Upper lobe of right lung (tissue), 1 donor: ENCODE data around the gene MKRN3. TPM values are rescaled to one million over a fixed set of nuclear protein-coding genes. Genes with fewer than 3 reads are reported as not detected.
A peak's percentile ranks its signal among the peaks of the same experiment; 100 is the strongest.

Experiments
- ATAC-seq: fragments of 200-7000 bp; cut with Tn5 transposase; one replicate; pipeline ENCODE4 v1.9.1; 2020; ENCODE audit warnings: mild to moderate bottlenecking, moderate library complexity
- DNase-seq: peaks from one replicate; pipeline ENCODE4 v3.0.0-alpha.2; 2020
- H3K27ac ChIP-seq: fragments of 200-600 bp; one replicate; pipeline ENCODE4 v1.8.0; 2022
- H3K27me3 ChIP-seq: fragments of 200-600 bp; one replicate; pipeline ENCODE4 v1.8.0; 2022; ENCODE audit warnings: mild to moderate bottlenecking
- H3K36me3 ChIP-seq: fragments of 200-600 bp; one replicate; pipeline ENCODE4 v1.8.0; 2022
- H3K4me1 ChIP-seq: fragments of 200-600 bp; one replicate; pipeline ENCODE4 v1.8.0; 2022
- H3K4me3 ChIP-seq: fragments of 200-600 bp; one replicate; pipeline ENCODE4 v1.8.0; 2022; ENCODE audit warnings: mild to moderate bottlenecking
- H3K9me3 ChIP-seq: fragments of 200-600 bp; one replicate; pipeline ENCODE4 v1.8.0; 2022
- intact Hi-C: fragments of 100-400 bp; cut with DNase I; formaldehyde crosslinking; loops from one replicate; pipeline ENCODE4 v1.11.0; 2022
- microRNA-seq: library from miRNA; unstranded; fragments of <30 nt; microRNA quantifications from one replicate; pipeline ENCODE4 v1.2.0, GENCODE V29; 2020; ENCODE audit warnings: borderline microRNAs expressed
- total RNA-seq: library from RNA; stranded (reverse); fragmentation: NEBNext Ultra II Directional; extraction: Animal tissue kit (Norgen Biotek cat#: 25700); gene quantifications from one replicate; pipeline ENCODE4 v1.2.1, GENCODE V29; 2021
- TF ChIP-seq, protein P1 (sequence below): fragments of 200-600 bp; IDR thresholded peaks from one replicate; pipeline ENCODE4 v1.8.0; 2022; ENCODE audit warnings: antibody characterized with exemption
- donor health status: DM: no; HTN: yes; CAD: no; lungs with severe emphysema.

MKRN3 gene
- total RNA-seq, 1 donor from 2014 or later = 2.5 TPM

DNA sequence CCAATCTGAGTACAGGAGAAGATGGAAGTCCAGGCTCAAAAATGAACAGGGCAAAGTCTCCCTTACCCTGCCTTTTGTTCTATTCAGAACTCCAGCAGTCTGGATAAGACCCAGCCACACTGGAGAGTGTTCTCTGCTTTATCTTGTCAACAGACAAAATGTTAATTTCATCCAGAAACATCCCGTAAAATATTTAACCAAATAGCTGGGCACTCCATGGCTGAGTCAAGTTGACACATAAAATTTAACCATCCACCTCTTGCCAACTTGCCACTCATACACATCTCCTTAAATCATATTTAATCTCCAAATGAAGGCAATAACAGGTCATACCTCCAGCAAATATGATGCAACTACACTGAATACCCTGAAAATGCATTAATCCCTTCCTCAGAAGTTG, 33.6 kb downstream of the MKRN3 start:
- ATAC-seq = no peak
- intact Hi-C loops = no loop called here
- TF ChIP-seq, protein P1, sequence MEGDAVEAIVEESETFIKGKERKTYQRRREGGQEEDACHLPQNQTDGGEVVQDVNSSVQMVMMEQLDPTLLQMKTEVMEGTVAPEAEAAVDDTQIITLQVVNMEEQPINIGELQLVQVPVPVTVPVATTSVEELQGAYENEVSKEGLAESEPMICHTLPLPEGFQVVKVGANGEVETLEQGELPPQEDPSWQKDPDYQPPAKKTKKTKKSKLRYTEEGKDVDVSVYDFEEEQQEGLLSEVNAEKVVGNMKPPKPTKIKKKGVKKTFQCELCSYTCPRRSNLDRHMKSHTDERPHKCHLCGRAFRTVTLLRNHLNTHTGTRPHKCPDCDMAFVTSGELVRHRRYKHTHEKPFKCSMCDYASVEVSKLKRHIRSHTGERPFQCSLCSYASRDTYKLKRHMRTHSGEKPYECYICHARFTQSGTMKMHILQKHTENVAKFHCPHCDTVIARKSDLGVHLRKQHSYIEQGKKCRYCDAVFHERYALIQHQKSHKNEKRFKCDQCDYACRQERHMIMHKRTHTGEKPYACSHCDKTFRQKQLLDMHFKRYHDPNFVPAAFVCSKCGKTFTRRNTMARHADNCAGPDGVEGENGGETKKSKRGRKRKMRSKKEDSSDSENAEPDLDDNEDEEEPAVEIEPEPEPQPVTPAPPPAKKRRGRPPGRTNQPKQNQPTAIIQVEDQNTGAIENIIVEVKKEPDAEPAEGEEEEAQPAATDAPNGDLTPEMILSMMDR = no peak
- DNase-seq = no peak
- H3K27me3 ChIP-seq = no peaks in the 10 kb centered on the region
- H3K4me3 ChIP-seq = no peak overlapping the region
- H3K36me3 ChIP-seq = no peaks in the 10 kb centered on the region
- no peaks in the 10 kb centered on the region for H3K4me1 ChIP-seq
- H3K27ac ChIP-seq = no peak overlapping the region
- no peaks in the 10 kb centered on the region for H3K9me3 ChIP-seq

DNA sequence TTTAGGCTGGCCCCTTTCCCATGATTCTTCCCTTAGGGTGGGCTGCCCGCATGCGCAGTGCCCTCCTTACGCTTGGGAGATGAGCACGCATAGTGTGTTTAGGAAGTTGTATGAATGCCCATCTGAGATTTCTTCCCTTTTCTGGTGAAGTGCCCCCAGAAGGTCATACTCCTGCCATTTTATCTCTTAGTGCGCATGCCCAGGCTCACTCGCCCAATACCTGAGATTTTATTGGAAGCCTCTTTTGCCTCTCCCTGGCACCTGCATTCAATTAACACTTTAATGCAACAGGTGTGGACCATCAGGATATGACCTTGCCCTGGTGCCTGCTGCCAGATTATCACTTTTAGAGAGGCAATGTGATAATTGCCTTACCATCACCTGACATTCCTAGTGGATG, 36.6 kb downstream of the MKRN3 start:
- Histone ChIP-seq H3K27ac (no peak overlapping the region), H3K4me3 (no peak overlapping the region), H3K27me3 (no peaks in the 10 kb centered on the region), H3K9me3 (no peaks in the 10 kb centered on the region), H3K36me3 (no peaks in the 10 kb centered on the region), H3K4me1 (no peaks in the 10 kb centered on the region)
- no peak for DNase-seq
- TF ChIP-seq, protein P1 = no peak
- intact Hi-C loops = no loop called here
- no peak for ATAC-seq

DNA sequence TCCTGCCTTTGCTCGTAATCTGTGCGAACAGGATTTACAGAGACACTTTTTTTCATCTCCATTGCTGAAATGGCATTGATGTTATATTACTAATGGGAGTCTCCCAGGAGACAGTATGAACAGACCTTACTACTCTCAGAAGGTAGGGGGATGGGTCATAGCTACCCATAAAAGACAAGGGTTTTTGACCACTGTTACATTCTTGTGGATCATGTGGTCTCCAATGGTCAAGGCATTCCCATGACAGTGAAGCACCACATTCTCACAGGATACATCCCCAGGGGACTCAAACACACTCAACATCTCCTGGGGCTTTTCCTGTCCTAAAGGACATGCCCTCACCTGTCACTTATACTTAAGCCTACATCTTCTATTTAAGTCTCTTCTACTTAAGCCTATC, 40.8 kb downstream of the MKRN3 start:
- no peaks in the 10 kb centered on the region for H3K36me3 ChIP-seq
- TF ChIP-seq, protein P1 = no peak
- H3K27ac ChIP-seq = no peak overlapping the region
- H3K4me3 ChIP-seq = no peak overlapping the region
- H3K9me3 ChIP-seq = no peaks in the 10 kb centered on the region
- no peaks in the 10 kb centered on the region for H3K27me3 ChIP-seq
- intact Hi-C loops = no loop called here
- DNase-seq (no peak), ATAC-seq (no peak)
- H3K4me1 ChIP-seq = no peaks in the 10 kb centered on the region

DNA sequence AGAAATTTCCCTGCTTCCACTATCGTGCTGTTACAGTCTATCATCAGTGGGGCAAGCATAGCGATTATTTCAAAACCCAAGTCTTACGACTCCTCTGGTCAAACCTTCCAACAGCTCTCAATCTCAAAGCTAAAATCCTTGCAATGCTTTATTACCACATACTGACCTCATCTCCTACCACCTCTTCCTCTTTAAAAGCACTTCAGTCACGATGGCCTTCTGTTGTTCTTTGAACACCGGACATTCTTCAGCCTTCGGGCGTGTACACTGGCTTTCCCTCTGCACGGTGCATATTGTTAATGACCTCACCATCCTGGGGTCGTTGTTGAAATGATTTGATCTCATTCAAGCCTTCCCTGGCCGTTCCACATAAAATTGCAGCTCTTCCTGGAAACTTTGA, 51.1 kb downstream of the MKRN3 start:
- Histone ChIP-seq H3K27me3 (no peaks in the 10 kb centered on the region), H3K4me3 (no peak overlapping the region), H3K9me3 (no peaks in the 10 kb centered on the region), H3K27ac (no peak overlapping the region), H3K4me1 (no peaks in the 10 kb centered on the region), H3K36me3 (no peaks in the 10 kb centered on the region)
- ATAC-seq (peak; percentile 55), DNase-seq (no peak)
- intact Hi-C loops = no loop called here
- TF ChIP-seq, protein P1 = no peak

Small RNA genes within 50 kb of the gene (microRNA-seq; reads per million reads assigned to microRNA genes)
- not detected for gene MIR4508

Other genes with a start within 250 kb of the MKRN3 start
- gene GOLGA6L26, start 231.5 kb upstream of the MKRN3 start, total RNA-seq = not detected
- 0.20 TPM for gene GOLGA8S, start 210.9 kb upstream of the MKRN3 start, total RNA-seq
- gene GOLGA6L2, start 118.4 kb upstream of the MKRN3 start, total RNA-seq = not detected
- gene MAGEL2, start 82.2 kb downstream of the MKRN3 start, total RNA-seq = 0.14 TPM
- 30.7 TPM for gene NDN, start 121.6 kb downstream of the MKRN3 start, total RNA-seq